Epithelial cell of esophagus (primary cell): ENCODE results near the gene ATL3.
"Not testable (repeated sequence)": the region's sequence is repeated elsewhere in the genome, so short reads cannot be mapped to it uniquely, and the experiment has no call there.

ENCODE experiments used
- DNase-seq: peaks from one replicate; pipeline ENCODE4 v3.0.0; 2010; ENCODE audit warnings: low read depth
- H3K4me3 ChIP-seq: 2 replicates; pipeline ENCODE4 v1.5.1; 2011; ENCODE audit warnings: mild to moderate bottlenecking, low read length, control low read depth
- TF ChIP-seq, protein P1 (sequence below): IDR thresholded peaks from 2 replicates; pipeline ENCODE4 v1.5.1; 2011; ENCODE audit warnings: low read depth, mild to moderate bottlenecking, low read length, control low read depth, inconsistent platforms; ENCODE audit not compliant: insufficient read depth; ENCODE audit errors: missing control alignments

Gene ATL3

DNA sequence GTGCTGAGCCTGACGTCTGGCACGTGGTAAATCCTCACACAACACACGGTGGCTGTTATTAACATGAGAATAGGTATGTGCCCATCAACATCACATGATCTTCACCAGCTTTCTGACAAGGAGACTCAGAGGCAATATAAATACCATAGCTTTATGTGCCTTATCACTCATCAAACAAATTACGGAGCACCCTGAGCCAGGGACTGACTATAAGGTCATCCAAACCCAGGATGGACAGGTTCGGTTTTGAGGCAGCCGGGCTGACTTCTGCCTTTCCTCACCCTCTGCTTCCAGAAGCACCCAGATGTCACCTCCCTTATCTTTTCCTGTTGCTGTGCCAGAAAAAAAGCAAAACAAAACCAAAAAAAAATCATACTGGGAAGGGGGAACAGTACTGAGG, 51.2 kb downstream of the ATL3 start:
- DNase-seq, result no peak
- no peak overlapping the region for H3K4me3 ChIP-seq
- TF ChIP-seq, protein P1, sequence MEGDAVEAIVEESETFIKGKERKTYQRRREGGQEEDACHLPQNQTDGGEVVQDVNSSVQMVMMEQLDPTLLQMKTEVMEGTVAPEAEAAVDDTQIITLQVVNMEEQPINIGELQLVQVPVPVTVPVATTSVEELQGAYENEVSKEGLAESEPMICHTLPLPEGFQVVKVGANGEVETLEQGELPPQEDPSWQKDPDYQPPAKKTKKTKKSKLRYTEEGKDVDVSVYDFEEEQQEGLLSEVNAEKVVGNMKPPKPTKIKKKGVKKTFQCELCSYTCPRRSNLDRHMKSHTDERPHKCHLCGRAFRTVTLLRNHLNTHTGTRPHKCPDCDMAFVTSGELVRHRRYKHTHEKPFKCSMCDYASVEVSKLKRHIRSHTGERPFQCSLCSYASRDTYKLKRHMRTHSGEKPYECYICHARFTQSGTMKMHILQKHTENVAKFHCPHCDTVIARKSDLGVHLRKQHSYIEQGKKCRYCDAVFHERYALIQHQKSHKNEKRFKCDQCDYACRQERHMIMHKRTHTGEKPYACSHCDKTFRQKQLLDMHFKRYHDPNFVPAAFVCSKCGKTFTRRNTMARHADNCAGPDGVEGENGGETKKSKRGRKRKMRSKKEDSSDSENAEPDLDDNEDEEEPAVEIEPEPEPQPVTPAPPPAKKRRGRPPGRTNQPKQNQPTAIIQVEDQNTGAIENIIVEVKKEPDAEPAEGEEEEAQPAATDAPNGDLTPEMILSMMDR, result no peak

DNA sequence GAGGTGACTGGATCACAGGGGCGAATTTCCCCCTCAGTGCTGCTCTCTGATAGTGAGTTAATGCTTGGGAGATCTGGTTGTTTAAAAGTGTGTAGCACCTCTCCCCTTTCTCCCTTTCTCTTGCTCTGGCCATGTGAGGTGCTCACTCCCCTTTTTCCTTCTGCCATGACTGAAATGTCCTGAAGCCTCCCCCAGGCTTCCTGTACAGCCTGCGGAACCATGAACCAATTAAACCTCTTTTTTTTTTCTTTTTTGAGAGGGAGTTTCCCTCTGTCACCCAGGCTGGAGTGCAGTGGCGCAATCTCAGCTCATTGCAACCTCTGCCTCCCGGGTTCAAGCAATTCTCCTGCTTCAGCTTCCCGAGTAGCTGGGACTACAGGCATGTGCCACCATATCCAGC, 53.5 kb downstream of the ATL3 start:
- H3K4me3 ChIP-seq, DNase-seq: not testable (repeated sequence)

DNA sequence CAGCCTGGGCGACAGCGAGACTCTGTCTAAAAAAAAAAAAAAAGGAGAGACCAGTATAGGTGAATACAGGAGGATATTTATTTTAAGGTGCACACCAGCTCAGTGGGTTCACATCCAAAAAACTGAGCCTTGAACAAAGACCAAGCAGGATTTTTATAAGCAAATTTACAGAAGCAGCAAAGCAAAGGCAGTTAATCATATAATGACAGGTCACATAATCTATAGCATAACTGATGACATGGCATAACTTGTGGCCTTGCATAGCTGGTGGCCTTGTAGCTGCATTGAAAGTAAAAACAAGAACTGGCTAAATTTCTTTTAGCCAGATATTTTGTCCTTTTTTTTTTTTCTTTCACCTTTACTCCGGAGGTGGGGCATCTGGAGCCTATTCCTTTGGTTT, 54.2 kb downstream of the ATL3 start:
- no peak for DNase-seq

DNA sequence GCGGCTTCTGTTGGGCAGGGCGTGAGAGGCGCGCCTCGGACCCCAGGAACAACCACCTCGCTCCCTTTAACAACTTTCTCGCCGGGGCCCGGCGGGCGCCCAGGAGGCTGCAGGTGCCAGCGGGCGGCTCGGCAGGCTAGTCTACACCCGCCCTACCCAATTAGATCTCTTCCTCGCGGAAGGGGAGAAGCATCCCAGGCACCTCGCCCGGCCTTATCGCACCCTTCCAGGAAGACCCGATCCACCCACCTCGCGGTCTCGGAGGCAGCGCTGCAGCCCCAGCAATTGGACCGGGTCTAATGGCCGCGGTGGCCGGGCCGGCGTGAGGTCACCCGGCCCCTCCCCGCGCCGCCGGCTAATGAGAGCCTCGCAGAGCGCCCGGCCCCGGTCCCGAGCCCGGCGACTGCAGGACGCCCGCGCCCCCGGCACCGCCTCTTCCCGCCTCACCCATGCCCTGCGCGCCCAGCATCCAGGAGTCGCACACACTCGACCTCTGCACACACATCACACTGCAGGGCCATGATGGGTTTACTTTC, 57.0 kb downstream of the ATL3 start, which contains the start of gene PLAAT3:
PLAAT3 (minus strand) TSS at position 298 of the 536 bp plus-strand sequence. CDS start 419 bp downstream, outside the sequence.
- peak within 1 kb of the TSS; percentile 43 for H3K4me3 ChIP-seq
- DNase-seq, result peak; percentile 32
- TF ChIP-seq, protein P1, result no peak

More for the DNA sequence above, 54.2 kb downstream of the ATL3 start:
- no peak overlapping the region for H3K4me3 ChIP-seq
- TF ChIP-seq, protein P1, result no peak

DNA sequence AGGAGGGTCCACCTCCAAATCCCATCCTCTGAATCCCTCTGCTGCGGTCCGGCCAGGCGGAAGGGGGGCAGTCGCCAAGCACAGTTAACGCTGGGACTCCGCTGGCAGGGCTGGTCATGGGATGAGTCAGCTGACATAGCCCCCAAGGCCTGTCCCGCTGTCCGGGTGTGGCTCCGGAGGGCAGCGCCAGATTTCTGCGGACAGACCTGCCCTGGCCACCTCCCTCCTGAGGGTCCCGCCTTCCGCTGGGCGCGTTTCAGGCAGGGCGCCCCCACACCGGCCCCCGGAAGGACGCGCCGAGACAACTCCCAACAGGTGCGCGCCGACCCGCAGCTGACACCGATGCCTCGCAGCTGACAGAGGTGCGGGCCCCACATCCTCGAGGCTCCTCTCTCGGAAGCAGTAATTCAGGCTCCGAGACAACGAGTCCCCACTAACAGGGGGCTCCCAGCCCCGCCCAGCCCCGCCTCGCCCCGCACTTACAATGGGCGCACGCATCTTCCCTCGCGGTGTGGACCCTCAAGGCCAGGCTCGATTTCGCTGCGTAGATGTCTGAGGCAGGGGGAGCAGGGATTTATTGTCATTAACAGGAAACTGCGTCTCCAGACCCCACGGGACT, 57.5 kb downstream of the ATL3 start:
- peak overlapping the region; percentile 43 for H3K4me3 ChIP-seq
- TF ChIP-seq, protein P1, result no peak
- no peak for DNase-seq

DNA sequence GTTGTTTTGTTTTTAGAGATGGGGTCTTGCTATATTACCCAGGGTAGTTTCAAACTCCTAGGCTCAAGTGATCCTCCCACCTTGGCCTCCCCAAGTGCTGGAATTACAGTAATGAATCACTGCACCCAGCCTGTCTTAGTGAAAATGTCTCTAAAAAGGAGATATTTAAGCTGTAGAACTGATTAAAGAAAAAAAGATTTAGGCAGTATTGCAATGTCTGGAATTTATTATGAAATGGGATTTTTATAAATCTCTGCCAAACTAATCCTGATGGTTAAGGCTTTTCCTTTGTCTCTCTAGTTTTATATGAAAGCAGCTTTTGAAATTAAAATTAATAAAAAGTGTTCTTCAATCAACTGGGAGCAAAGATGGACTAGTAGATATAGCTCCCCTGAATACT, 59.0 kb downstream of the ATL3 start:
- no peak overlapping the region for H3K4me3 ChIP-seq
- no peak for DNase-seq
- TF ChIP-seq, protein P1, result no peak

DNA sequence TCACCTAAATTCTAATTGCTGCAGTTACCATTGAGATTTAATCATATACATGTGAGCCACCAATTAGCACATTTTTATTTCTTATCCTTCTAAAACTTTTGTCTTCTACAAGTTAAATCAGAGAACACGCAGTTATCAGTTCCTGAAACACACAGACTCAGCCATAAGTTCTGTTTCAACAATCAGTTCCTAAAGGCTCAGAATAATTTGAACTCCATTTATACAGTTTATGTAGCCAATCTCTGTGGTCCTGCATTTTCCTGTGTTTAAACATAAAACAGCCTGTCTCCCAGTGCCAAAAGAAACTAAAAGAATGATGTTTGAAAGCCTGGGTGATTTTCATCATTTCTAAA, 59.8 kb downstream of the ATL3 start:
- H3K4me3 ChIP-seq, result no peak overlapping the region
- no peak for DNase-seq
- TF ChIP-seq, protein P1, result no peak
